Thoracic aorta (tissue), 2 donors: ENCODE results near the gene HOMEZ. TPM values are rescaled to one million over a fixed set of nuclear protein-coding genes. Genes with fewer than 3 reads are reported as not detected.

Experiments used
- ATAC-seq: fragments of 150-250 bp; one replicate; pipeline ENCODE4 v1.8.0; 2017; ENCODE audit warnings: low read depth; ENCODE audit not compliant: insufficient number of reproducible peaks, low FRiP score
- DNase-seq: peaks from one replicate; pipeline ENCODE4 v3.0.0-alpha.2; 2020; ENCODE audit warnings: low spot score
- H3K27ac ChIP-seq, 2 donors: fragments of 200-600 bp; sonication (generic); 1 replicate in 1 of 2; 2 replicates in 1 of 2; pipeline ENCODE4 v1.5.1; 2016; ENCODE audit warnings: mild to moderate bottlenecking in 2 of 2, moderate library complexity in 2 of 2
- H3K27me3 ChIP-seq: fragments of 200-600 bp; sonication (generic); replicated peaks from 2 replicates; pipeline ENCODE4 v1.6.0; 2016; ENCODE audit warnings: mild to moderate bottlenecking; ENCODE audit not compliant: insufficient read depth
- H3K36me3 ChIP-seq: fragments of 200-600 bp; sonication (generic); one replicate; pipeline ENCODE4 v1.5.1; 2016
- H3K4me1 ChIP-seq, 2 donors: fragments of 200-600 bp; sonication (generic); 1 replicate in 1 of 2; 2 replicates in 1 of 2; pipeline versions ENCODE4 v1.5.1 to v1.6.0; 2016; ENCODE audit warnings: low read depth in 2 of 2, mild to moderate bottlenecking in 1 of 2; ENCODE audit not compliant: control insufficient read depth in 1 of 2
- H3K4me3 ChIP-seq: fragments of 200-600 bp; sonication (generic); 2 replicates; pipeline ENCODE4 v1.5.1; 2016; ENCODE audit warnings: mild to moderate bottlenecking
- H3K9me3 ChIP-seq: fragments of 200-600 bp; sonication (generic); 2 replicates; pipeline ENCODE4 v1.5.1; 2016
- CTCF ChIP-seq: fragments of 200-600 bp; sonication (generic); IDR thresholded peaks from one replicate; pipeline ENCODE4 v1.5.1; 2019; ENCODE audit warnings: antibody characterized with exemption
- total RNA-seq, 2 donors: library from RNA; depleted of rRNA; stranded (reverse); fragments of >200 nt; gene quantifications; one replicate each; pipeline versions ENCODE4 v1.1.0 to v1.2.3, GENCODE V29; 2016

The HOMEZ gene
- total RNA-seq, 2 donors from 2014 or later = 4.6 to 6.2 TPM

- H3K4me1 ChIP-seq = peaks cover 8 to 17% of the 10 kb centered on the region in 2 donors
- no peak for TF ChIP-seq CTCF
- no peak for DNase-seq
- no peaks in the 10 kb centered on the region for H3K9me3 ChIP-seq
- no peak overlapping the region for H3K4me3 ChIP-seq
- peaks cover 19% of the 10 kb centered on the region for H3K36me3 ChIP-seq
- ATAC-seq = no peak
- H3K27ac ChIP-seq = no peak overlapping the region
- no peaks in the 10 kb centered on the region for H3K27me3 ChIP-seq
Observed at GRCh38 chr14:23324993-23325392, 39.1 kb upstream of the HOMEZ start.

GRCh38 chr14:23324455-23324846 lies 38.5 kb upstream of the HOMEZ start:
- DNase-seq = no peak
- Histone ChIP-seq H3K36me3 (peaks cover 19% of the 10 kb centered on the region), H3K27ac (no peak overlapping the region), H3K4me3 (no peak overlapping the region), H3K27me3 (no peaks in the 10 kb centered on the region), H3K9me3 (no peaks in the 10 kb centered on the region), H3K4me1 (peaks cover 8 to 18% of the 10 kb centered on the region in 2 donors)
- TF ChIP-seq CTCF = no peak
- ATAC-seq = no peak

GRCh38 chr14:23323838-23324454 lies 38.0 kb upstream of the HOMEZ start:
- Histone ChIP-seq H3K4me3 (no peak overlapping the region), H3K9me3 (no peaks in the 10 kb centered on the region), H3K27me3 (no peaks in the 10 kb centered on the region), H3K36me3 (peaks cover 19% of the 10 kb centered on the region), H3K4me1 (peaks cover 8 to 18% of the 10 kb centered on the region in 2 donors), H3K27ac (no peak overlapping the region)
- DNase-seq (no peak), ATAC-seq (no peak)
- TF ChIP-seq CTCF = no peak

GRCh38 chr14:23322568-23323517 lies 36.9 kb upstream of the HOMEZ start:
- TF ChIP-seq CTCF = no peak
- Histone ChIP-seq H3K36me3 (peaks cover 19% of the 10 kb centered on the region), H3K4me3 (peak overlapping the region; percentile 95), H3K27ac (peak overlapping the region; percentile 92 to 93), H3K27me3 (no peaks in the 10 kb centered on the region), H3K9me3 (no peaks in the 10 kb centered on the region), H3K4me1 (peaks cover 8 to 18% of the 10 kb centered on the region in 2 donors)
- ATAC-seq (no peak), DNase-seq (no peak)
